Limb (tissue), 2 donors: ENCODE measurements around the gene TOLLIP.
A peak's percentile ranks its signal among the peaks of the same experiment; 100 is the strongest.
"Not testable (repeated sequence)": the region's sequence is repeated elsewhere in the genome, so short reads cannot be mapped to it uniquely, and the experiment has no call there.

Experiments used
- DNase-seq, 2 donors: peaks; one replicate each; pipeline ENCODE4 v3.0.0-alpha.2; 2016; ENCODE audit errors: extremely low spot score in 2 of 2

The TOLLIP gene

DNA sequence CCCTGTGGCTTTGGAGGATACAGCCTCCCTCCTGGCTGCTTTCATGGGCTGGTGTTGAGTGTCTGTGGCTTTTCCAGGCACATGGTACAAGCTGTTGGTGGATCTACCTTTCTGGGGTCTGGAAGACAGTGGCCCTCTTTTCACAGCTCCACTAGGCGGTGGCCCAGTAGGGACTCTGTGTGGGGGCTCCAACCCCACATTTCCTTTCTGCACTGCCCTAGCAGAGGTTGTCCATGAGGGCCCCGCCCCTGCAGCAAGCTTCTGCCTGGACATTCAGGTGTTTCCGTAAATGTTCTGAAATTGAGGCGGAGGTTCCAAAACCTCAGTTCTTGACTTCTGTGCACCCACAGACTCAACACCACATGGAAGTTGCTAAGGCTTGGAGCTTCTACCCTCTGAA lies 44.0 kb downstream of the TOLLIP start:
- DNase-seq = not testable (repeated sequence)

DNA sequence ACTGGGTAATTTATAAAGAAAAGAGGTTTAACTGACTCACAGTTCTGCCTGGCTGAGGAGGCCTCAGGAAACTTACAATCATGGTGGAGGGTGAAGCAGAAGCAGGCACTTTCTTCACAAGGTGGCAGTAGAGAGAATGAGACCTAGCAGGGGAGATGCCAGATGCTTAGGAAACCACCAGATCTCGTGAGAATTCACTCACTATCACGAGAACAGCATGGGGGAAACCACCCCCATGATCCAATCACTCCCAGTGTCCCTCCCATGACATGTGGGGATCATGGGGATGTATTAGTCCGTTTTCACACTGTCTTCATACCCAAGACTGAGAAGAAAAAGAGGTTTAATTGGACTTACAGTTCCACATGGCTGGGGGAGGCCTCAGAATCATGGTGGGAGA lies 45.0 kb downstream of the TOLLIP start:
- not testable (repeated sequence) for DNase-seq

DNA sequence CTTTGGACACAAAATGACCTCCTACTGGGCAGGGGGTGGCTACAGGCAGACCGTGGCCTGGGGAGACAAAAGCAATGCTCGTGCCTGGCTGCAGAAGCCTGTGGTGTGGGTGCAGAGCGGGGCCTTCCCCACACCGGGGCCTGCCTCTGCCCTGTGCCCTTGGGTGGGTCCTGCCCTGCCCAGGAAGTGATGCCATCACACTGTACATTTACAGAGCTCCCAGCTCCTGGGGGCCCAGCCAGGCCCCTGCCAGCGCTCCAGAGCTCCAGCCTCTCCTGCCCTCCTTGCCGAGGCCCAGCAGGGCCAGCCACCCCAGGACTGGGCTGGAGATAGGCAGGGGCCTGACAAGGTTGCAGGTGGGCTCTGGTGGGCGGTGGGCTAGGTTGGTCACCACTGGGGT lies 46.4 kb downstream of the TOLLIP start:
- DNase-seq = no peak

DNA sequence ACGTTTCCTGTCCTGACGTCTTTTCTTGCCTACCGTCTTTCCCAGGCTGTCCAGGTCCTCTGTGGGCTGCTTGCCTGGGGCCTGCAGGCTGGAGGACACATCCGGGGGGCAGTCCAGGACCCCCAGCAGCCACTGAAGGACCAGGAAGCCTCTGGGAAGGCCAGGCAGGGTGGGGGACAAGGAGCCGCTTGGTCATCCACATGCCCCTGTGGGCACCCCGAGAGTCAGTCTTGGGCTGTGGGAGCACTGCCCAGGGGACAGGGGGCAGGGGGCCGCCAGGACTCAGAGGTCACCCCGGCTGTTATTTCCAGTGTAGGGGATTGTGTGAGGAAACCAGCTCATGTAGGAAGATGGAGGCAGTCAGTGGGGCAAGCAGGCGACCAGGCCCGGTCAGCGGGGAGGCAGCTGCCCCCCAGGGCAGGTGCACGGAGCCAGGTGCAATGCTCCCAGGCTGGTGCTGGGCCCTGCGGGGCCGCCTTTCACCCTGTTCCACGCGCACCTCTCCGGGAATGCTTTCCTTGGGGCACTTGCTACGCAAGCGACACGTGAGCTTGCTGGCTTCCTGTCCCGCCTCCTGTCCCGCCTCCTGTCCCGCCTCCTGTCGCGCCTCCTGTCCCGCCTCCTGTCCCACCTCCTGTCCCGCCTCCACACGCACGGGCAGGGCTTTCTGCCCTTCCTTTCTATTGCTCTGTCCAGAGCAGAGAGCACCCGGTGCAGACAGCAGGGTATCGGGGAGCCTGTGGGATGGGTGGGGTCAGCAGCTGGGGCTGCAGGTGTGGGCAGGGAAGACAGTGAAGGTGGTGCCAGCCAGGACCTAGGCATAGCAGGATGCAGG lies 47.0 kb downstream of the TOLLIP start:
- peak; percentile 87 to 90 for DNase-seq

DNA sequence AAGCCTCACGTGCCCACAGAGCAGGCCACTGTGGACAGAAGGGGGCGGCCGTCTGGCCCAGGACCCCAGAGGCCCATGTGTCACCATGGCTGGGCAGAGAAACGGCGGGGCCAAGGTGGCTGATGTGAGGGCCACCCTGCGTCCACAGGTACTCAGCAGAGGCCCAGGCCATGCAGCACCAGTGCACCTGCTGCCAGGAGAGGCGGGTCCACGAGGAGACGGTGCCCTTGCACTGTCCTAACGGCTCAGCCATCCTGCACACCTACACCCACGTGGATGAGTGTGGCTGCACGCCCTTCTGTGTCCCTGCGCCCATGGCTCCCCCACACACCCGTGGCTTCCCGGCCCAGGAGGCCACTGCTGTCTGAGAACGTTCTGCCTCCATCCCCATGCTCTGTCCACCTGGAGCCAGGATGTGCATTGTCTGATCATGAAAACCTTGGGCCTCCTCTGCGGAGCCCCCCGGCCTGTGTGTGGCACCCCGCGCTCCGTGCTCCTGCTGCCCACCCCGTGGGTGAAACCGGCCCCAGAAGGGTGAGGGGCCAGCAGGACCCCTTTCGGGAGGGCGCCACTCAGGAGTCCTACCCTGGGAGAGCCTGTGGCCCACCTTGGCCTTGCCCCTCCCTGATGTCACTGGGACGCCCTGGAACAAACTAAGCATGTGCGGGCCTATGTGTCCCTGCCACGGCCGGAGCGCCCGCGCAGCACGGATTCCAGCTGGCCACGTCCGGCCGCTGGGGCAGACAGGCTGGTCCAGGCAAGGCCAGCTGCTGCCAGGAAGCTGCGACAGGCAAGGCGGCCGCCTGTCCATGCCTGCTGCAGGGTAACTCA lies 48.0 kb downstream of the TOLLIP start:
- no peak for DNase-seq

DNA sequence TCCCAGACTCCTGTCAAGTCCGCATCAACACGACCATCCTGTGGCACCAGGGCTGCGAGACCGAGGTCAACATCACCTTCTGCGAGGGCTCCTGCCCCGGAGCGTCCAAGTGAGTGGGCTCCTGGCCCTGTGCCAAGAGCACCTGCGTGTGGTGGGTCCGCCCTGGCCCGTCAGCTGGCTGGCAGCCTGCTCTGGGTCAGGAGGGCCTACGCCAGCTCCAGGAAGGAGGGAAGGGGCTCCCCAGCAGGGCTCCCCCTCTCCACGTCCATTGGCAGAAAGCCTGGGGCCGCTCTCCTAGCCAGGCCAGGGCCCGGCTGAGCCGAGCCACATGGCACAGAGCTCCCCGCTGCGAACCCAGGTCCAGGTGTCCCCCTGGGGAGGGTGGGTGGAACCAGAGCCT lies 48.8 kb downstream of the TOLLIP start:
- no peak for DNase-seq

DNA sequence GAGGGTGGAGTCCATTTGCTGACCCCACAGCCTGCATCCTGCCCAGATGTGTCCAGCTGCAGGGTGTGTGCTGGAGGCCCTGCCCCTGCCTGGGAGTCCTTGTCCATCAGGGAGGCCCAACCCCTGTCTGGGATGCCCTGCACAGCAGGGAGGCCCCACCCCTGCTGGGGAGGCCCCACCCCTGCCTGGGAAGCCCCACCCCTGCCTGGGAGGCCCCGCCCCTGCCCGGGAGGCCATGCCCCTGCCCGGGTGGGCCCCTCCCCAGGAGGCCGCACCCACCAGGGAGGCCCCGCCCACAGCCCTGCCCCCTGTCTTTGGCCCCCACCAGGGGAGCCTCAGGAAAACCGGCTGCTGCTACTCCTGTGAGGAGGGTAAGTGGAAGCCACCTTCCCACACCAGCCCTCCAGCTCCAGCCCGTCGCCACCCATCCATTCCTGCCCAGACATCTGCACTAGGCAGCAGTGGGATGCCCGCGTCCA lies 49.4 kb downstream of the TOLLIP start:
- no peak for DNase-seq

DNA sequence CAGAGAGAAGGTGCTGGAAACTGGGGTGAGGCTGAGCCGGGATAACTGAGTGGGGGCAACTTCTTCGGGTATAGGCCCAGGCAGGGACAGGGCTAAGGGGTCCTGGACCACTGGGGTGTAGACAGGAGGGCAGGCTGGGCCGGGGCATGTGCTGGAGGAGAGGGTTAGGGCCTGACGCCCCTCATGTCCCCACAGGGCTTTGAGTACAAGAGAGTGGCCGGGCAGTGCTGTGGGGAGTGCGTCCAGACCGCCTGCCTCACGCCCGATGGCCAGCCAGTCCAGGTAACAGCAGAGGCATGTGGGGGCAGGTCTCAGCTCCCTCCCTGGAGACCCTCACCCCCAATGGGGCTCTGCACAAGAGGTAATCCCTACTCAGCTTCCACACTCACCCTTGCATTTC lies 49.9 kb downstream of the TOLLIP start:
- no peak for DNase-seq

DNA sequence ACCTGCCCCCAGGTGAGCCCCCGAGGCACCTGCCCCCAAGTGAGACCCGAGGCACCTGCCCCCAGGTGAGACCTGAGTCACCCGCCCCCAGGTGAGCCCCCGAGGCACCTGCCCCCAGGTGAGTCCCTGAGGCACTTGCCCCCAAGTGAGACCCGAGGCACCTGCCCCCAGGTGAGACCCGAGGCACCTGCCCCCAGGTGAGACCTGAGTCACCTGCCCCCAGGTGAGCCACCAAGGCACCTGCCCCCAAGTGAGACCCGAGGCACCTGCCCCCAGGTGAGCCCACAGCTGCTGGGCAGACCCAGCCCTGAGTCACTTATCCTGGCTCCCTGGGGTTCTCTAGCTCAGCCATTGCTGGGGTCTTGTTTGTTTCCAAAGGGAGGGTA lies 50.4 kb downstream of the TOLLIP start:
- DNase-seq = no peak

DNA sequence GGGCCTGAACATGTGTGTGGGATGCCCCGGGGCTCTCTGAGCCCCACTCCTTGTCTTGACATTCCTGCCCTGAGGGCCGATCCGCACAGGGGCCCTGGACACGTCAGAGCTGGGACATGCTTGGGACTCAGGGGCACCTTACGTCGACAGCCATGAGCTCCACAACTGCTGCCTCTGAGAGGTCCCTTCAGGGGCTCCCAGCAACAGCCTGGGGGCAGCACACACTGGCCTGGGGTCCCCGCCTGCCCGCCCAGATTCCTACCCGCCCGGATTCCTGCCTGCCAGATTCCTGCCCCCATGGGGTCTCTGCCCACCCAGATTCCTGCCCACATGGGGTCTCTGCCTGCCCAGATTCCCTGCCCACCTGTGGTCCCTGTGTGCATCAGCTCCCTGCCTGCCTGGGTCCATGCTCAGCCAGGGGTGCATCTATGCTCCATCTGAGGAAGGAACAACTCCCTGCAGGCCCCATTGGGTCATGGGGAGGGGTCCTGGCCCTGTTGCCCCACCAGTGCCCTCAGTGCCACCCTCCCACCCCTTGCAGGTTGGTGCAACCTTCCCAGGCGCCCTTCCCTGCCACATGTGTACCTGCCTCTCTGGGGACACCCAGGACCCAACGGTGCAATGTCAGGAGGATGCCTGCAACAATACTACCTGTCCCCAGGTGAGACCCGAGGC lies 50.9 kb downstream of the TOLLIP start:
- no peak for DNase-seq

DNA sequence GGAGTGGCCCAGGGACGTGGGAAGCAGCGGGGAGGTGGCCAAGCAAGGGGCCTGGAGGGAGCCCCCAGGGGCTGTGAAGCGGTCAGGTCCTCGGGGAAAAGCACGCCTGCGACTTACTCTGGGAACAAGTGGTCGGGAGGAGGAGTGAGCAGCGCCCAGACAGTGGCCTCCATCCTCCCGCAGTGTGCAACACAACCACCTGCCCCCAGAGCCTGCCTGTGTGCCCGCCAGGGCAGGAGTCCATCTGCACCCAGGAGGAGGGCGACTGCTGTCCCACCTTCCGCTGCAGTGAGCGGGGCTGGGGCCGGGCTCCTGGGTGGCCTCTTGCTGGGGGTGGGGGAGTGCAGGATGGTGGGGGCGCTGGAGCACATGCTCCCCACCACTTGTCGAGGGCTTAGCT lies 51.5 kb downstream of the TOLLIP start:
- DNase-seq = no peak

DNA sequence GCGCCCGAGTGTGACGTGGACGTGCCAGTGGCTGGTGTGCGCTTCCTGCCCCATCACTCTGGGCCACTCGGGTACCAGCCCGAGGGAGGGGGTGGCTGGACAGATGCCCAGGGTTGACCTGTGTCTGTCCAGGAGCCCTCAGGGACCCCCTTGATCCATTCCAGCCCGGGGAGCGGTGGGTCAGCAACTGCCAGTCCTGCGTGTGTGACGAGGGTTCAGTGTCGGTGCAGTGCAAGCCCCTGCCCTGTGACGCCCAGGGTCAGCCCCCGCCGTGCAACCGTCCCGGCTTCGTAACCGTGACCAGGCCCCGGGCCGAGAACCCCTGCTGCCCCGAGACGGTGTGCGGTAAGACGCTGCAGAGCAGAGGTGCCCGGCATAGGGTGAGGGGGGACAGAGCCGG lies 52.1 kb downstream of the TOLLIP start:
- DNase-seq = no peak

DNA sequence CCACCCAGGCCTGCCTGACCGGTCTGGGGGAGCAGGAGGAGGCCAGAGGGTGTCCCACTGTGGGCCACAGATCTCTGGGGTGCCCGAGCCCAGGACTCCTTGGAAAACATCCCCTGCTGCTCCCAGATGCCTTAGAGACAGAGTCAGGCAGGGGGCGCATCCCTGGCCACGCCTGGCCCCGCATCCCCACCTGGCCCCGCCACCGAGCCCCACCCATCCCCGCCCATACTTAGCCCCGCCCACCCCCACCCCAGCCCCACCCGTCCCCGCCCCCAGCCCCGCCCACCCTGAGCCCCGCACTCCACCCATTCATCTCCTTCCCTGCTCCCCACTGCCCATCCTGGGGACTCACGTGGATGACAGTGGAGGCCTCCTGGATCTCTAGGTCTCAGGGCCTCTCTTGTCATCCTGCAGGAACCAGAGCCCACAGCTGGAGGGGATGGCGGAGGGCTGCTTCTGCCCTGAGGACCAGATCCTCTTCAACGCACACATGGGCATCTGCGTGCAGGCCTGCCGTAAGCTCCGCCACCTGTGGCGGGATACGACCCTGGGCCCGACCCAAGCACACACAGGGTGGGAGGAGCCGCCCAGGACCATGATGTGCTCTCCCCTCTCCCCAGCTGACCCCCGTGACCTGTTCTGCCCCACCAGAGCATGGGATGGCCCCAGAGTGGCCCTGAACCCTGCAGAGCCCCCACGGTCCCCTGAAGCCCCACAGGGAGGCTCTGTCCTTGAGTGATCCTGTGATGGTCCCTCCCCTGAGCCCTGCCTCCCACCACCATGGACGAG lies 53.0 kb downstream of the TOLLIP start:
- DNase-seq = no peak

DNA sequence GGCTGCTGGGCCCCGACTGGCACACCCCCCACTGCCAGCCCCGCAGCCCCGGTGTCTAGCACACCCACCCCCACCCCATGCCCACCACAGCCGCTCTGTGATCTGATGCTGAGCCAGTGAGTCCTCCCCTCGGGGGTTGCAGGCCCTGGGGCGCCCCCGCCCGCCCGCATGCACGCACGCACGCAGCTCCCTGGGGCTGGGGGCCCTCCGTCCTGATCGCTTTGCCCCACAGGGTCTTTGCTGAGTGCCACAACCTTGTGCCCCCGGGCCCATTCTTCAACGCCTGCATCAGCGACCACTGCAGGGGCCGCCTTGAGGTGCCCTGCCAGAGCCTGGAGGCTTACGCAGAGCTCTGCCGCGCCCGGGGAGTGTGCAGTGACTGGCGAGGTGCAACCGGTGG lies 54.3 kb downstream of the TOLLIP start:
- no peak for DNase-seq

DNA sequence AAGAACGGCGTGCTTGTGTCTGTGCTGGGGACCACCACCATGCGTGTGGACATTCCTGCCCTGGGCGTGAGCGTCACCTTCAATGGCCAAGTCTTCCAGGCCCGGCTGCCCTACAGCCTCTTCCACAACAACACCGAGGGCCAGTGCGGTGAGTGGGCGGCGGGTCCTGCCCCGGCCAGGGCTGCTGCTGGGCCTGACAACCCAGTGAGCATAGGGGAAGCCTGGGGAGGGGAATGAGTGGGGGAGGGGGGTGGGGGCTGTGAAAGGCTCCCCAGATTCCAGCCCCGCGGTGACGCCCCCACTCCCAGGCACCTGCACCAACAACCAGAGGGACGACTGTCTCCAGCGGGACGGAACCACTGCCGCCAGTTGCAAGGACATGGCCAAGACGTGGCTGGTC lies 54.7 kb downstream of the TOLLIP start:
- DNase-seq = no peak

DNA sequence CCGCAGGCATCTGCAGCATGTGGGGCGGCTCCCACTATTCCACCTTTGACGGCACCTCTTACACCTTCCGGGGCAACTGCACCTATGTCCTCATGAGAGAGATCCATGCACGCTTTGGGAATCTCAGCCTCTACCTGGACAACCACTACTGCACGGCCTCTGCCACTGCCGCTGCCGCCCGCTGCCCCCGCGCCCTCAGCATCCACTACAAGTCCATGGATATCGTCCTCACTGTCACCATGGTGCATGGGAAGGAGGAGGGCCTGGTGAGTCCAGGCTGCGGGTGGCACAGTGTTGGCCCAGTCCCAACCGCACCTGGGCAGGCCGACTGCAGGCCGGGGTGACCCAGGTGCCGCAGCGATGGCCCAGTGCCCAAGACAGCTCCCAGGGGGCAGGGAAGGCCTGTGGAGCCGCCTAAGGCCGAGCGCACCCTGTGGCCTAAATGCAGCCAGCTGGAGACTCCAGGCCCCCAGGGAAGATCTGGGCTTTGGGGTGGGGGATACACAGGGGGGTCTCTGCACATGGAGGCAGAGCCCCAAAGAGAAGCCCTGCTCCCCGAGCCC lies 55.3 kb downstream of the TOLLIP start:
- DNase-seq = no peak

DNA sequence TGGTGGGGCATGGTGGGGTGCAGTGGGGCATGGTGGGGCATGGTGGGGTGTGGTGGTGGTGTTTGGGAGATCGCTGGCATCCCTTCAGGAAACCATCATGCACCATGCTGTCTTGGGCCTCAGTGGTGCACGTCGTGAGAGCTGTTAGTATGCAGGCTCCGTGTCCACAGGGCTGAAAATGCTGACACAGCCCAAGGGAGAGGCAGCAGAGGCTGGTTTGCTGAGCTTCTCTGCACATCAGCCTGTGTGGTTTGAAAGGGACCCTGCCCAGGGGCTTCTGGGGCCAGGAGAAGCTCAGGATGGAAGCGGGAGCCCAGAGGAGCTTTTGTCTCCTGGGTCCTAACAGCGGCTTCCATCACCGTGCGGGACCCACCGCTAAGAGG lies 56.3 kb downstream of the TOLLIP start:
- no peak for DNase-seq

DNA sequence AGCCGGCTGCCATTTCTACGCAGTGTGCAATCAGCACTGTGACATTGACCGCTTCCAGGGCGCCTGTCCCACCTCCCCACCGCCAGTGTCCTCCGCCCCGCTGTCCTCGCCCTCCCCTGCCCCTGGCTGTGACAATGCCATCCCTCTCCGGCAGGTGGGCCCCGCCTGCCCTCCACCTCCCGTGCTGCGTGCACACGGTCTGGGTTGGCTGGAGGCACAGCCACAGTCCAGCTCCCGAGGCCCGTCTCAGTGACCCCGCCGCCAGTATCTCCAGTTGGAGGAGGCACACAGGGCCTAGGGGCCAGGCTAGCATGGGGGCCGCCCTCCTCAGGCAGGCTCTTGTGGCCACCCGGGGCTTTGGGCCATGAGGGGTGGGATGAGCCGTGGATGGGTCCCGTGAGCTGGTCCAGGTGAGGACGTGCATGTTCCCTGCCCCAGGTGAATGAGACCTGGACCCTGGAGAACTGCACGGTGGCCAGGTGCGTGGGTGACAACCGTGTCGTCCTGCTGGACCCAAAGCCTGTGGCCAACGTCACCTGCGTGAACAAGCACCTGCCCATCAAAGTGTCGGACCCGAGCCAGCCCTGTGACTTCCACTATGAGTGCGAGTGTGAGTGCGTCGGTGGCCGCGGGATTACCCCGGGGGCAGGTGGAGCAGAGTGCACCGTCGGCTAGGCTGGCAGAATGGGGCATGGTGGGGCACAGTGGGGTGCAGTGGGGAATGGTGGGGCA lies 56.9 kb downstream of the TOLLIP start:
- DNase-seq = no peak

DNA sequence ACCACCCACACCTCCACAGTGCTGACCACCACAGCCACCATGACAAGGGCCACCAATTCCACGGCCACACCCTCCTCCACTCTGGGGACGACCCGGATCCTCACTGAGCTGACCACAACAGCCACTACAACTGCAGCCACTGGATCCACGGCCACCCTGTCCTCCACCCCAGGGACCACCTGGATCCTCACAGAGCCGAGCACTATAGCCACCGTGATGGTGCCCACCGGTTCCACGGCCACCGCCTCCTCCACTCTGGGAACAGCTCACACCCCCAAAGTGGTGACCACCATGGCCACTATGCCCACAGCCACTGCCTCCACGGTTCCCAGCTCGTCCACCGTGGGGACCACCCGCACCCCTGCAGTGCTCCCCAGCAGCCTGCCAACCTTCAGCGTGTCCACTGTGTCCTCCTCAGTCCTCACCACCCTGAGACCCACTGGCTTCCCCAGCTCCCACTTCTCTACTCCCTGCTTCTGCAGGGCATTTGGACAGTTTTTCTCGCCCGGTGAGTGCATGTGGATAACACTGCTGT lies 58.1 kb downstream of the TOLLIP start:
- no peak for DNase-seq

DNA sequence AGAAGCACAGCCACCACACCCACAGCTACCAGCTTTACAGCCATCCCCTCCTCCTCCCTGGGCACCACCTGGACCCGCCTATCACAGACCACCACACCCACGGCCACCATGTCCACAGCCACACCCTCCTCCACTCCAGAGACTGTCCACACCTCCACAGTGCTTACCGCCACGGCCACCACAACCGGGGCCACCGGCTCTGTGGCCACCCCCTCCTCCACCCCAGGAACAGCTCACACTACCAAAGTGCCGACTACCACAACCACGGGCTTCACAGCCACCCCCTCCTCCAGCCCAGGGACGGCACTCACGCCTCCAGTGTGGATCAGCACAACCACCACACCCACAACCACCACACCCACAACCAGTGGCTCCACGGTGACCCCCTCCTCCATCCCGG lies 59.0 kb downstream of the TOLLIP start:
- DNase-seq = not testable (repeated sequence)
